HCT116 (cell line): ENCODE data around the gene GALM. TPM values are rescaled to one million over a fixed set of nuclear protein-coding genes. Genes with fewer than 3 reads are reported as not detected.

Source experiments
- ATAC-seq: fragments of 200-7000 bp; cut with Tn5 transposase; 2 replicates; pipeline ENCODE4 v1.9.1; 2020; ENCODE audit warnings: mild to moderate bottlenecking, moderate library complexity
- BruUV-seq: library from RNA; stranded (reverse); fragments of 400-500 nt; replicated peaks from 2 replicates; lab custom pipeline; 2021; lab: Mats Ljungman, UMichigan
- CTCF ChIA-PET: fragments of 300-600 bp; sonication (Branson Sonifier 250); formaldehyde crosslinking; loops from one replicate; lab custom pipeline; 2021; ENCODE audit warnings: antibody characterized with exemption; lab: Charles Lee
- POLR2A ChIA-PET: fragments of 300-600, 350-600 bp; sonication (Branson Sonifier 250); formaldehyde crosslinking; loops from one replicate; lab custom pipeline; 2021; ENCODE audit warnings: antibody characterized with exemption; lab: Charles Lee
- RAD21 ChIA-PET, 2 experiments: fragments of 300-600 bp; sonication (Branson Sonifier 250); formaldehyde crosslinking; loops; one replicate each; lab custom pipeline; 2023; ENCODE audit warnings: low total read pairs in 2 of 2; ENCODE audit not compliant: uncharacterized antibody in 2 of 2, unreplicated experiment in 2 of 2, low non-redundant PET in 1 of 2; lab: Charles Lee
- DNase-seq: peaks from one replicate; pipeline ENCODE4 v3.0.0-alpha.2; 2010; ENCODE audit warnings: low read depth, low spot score
- H2AFZ ChIP-seq: fragments of 200-600 bp; shearing (Covaris generic), sonication (generic); 2 replicates; pipeline ENCODE4 v1.6.1; 2017; ENCODE audit warnings: low read depth, mixed run types, mixed read lengths, antibody characterized with exemption, low read length; ENCODE audit not compliant: poor library complexity, severe bottlenecking
- H3K27ac ChIP-seq: 2 replicates; pipeline ENCODE4 v1.5.1; 2012; ENCODE audit warnings: low read depth, low read length
- H3K27me3 ChIP-seq: fragments of 200-600 bp; sonication (generic); 2 replicates; pipeline ENCODE4 v1.6.1; 2016; ENCODE audit warnings: mixed run types, low read length, mixed read lengths; ENCODE audit not compliant: insufficient read depth
- H3K36me3 ChIP-seq, 2 experiments: fragments of 200-500 bp in 1 of 2; fragments of 200-600 bp in 1 of 2; sonication (Bioruptor generic) in 1 of 2; sonication (generic) in 1 of 2; 2 replicates each; pipeline versions ENCODE4 v1.5.1 to v1.6.1; 2014 to 2016; ENCODE audit warnings: low read length in 2 of 2, inconsistent platforms in 1 of 2, mixed read lengths in 1 of 2, mixed run types in 1 of 2; ENCODE audit not compliant: insufficient read depth in 2 of 2, control insufficient read depth in 1 of 2
- H3K4me1 ChIP-seq, 2 experiments: fragments of 200-600 bp in 1 of 2; sonication (generic) in 1 of 2; 2 replicates each; pipeline versions ENCODE4 v1.5.1 to v1.6.1; 2012 to 2017; ENCODE audit warnings: low read length in 2 of 2, inconsistent platforms in 1 of 2, mild to moderate bottlenecking in 1 of 2, mixed read lengths in 1 of 2, mixed run types in 1 of 2, moderate library complexity in 1 of 2; ENCODE audit not compliant: insufficient read depth in 2 of 2, control insufficient read depth in 1 of 2
- H3K4me2 ChIP-seq: fragments of 200-600 bp; sonication (generic); 2 replicates; pipeline ENCODE4 v1.6.1; 2017; ENCODE audit warnings: mixed run types, low read length, mixed read lengths
- H3K4me3 ChIP-seq, 2 experiments: fragments of 200-600 bp in 1 of 2; sonication (generic) in 1 of 2; replicated peaks in 1 of 2; 2 replicates each; pipeline ENCODE4 v1.5.1; 2011 to 2016; ENCODE audit warnings: low read length in 2 of 2, control low read depth in 1 of 2, low read depth in 1 of 2, mild to moderate bottlenecking in 1 of 2, mixed read lengths in 1 of 2, mixed run types in 1 of 2
- H3K79me2 ChIP-seq: fragments of 200-600 bp; sonication (generic); 2 replicates; pipeline ENCODE4 v1.6.1; 2017; ENCODE audit warnings: mild to moderate bottlenecking, mixed run types, low read length, moderate library complexity, mixed read lengths; ENCODE audit not compliant: insufficient read depth
- H3K9ac ChIP-seq: fragments of 200-600 bp; sonication (generic); 2 replicates; pipeline ENCODE4 v1.6.1; 2016; ENCODE audit warnings: low read length, mixed read lengths
- H3K9me2 ChIP-seq: fragments of 200-600 bp; sonication (generic), shearing (Covaris generic); 2 replicates; pipeline ENCODE4 v1.6.1; 2017; ENCODE audit warnings: mixed run types, mild to moderate bottlenecking, moderate library complexity; ENCODE audit not compliant: insufficient read depth
- H3K9me3 ChIP-seq, 2 experiments: fragments of 200-500 bp in 1 of 2; fragments of 200-600 bp in 1 of 2; sonication (Bioruptor generic) in 1 of 2; sonication (generic) in 1 of 2; 2 replicates each; pipeline ENCODE4 v1.6.1; 2014 to 2017; ENCODE audit warnings: low read length in 2 of 2, mixed read lengths in 2 of 2, inconsistent platforms in 1 of 2, low read depth in 1 of 2, mild to moderate bottlenecking in 1 of 2, mixed run types in 1 of 2, moderate library complexity in 1 of 2; ENCODE audit not compliant: control insufficient read depth in 1 of 2, insufficient read depth in 1 of 2
- H4K20me1 ChIP-seq: fragments of 200-600 bp; sonication (generic), shearing (Covaris generic); 2 replicates; pipeline ENCODE4 v1.6.1; 2017; ENCODE audit warnings: mixed run types, mild to moderate bottlenecking, moderate library complexity; ENCODE audit not compliant: insufficient read depth
- CBX3 ChIP-seq: IDR thresholded peaks from 2 replicates; pipeline ENCODE4 v1.6.1; 2012; ENCODE audit warnings: low read depth
- CTCF ChIP-seq, 3 experiments: fragments of 200-600 bp in 1 of 3; sonication (generic) in 1 of 3; IDR thresholded peaks in 2 of 3; conservative IDR thresholded peaks in 1 of 3; 2 replicates each; pipeline ENCODE4 v1.5.1; 2012 to 2017; ENCODE audit warnings: low read depth in 2 of 3, low read length in 2 of 3, antibody characterized with exemption in 1 of 3, borderline replicate concordance in 1 of 3, control low read depth in 1 of 3, mild to moderate bottlenecking in 1 of 3, mixed read lengths in 1 of 3, mixed run types in 1 of 3, moderate library complexity in 1 of 3; ENCODE audit not compliant: insufficient read depth in 1 of 3
- EGR1 ChIP-seq: IDR thresholded peaks from 2 replicates; pipeline ENCODE4 v1.6.1; 2012; ENCODE audit warnings: low read depth
- ELF1 ChIP-seq: IDR thresholded peaks from 2 replicates; pipeline ENCODE4 v1.6.1; 2012; ENCODE audit warnings: low read depth, borderline replicate concordance
- FOSL1 ChIP-seq: IDR thresholded peaks from 2 replicates; pipeline ENCODE4 v1.6.1; 2012; ENCODE audit warnings: low read depth
- JUND ChIP-seq: IDR thresholded peaks from 2 replicates; pipeline ENCODE4 v1.6.1; 2012
- POLR2A ChIP-seq: IDR thresholded peaks from 2 replicates; pipeline ENCODE4 v1.7.0; 2011; ENCODE audit warnings: borderline replicate concordance; ENCODE audit not compliant: insufficient read depth, insufficient read length; ENCODE audit errors: extremely low read depth
- RAD21 ChIP-seq: IDR thresholded peaks from 2 replicates; pipeline ENCODE4 v1.6.1; 2012; ENCODE audit warnings: low read depth, mild to moderate bottlenecking
- SRF ChIP-seq: IDR thresholded peaks from 2 replicates; pipeline ENCODE4 v1.6.1; 2012; ENCODE audit warnings: low read depth
- TCF7L2 ChIP-seq: IDR thresholded peaks from 2 replicates; pipeline ENCODE4 v1.7.0; 2011; ENCODE audit warnings: borderline replicate concordance, inconsistent platforms; ENCODE audit not compliant: insufficient read depth, insufficient read length; ENCODE audit errors: extremely low read depth
- YY1 ChIP-seq: IDR thresholded peaks from 2 replicates; pipeline ENCODE4 v1.6.1; 2011; ENCODE audit warnings: low read length, low read depth, moderate library complexity, mild to moderate bottlenecking; ENCODE audit not compliant: insufficient replicate concordance; ENCODE audit errors: extremely low read depth
- ZBTB33 ChIP-seq: IDR thresholded peaks from 2 replicates; pipeline ENCODE4 v1.6.1; 2011; ENCODE audit warnings: mild to moderate bottlenecking, low read length, moderate library complexity; ENCODE audit not compliant: insufficient replicate concordance; ENCODE audit errors: extremely low read depth
- ZFX ChIP-seq: fragments of 450-650 bp; IDR thresholded peaks from 2 replicates; pipeline ENCODE4 v1.6.1; 2017
- ZNF274 ChIP-seq: fragments of 200-500 bp; sonication (Bioruptor generic); IDR thresholded peaks from 2 replicates; pipeline ENCODE4 v1.6.1; 2014; ENCODE audit warnings: mild to moderate bottlenecking, low read depth, low read length, inconsistent platforms
- intact Hi-C: fragments of 100-400 bp; cut with micrococcal nuclease; formaldehyde crosslinking; loops from 2 replicates; pipeline ENCODE4 v1.10.0; 2022
- total RNA-seq: library from RNA; stranded (reverse); gene quantifications from one replicate; pipeline ENCODE4 v1.2.1, GENCODE V29; 2021; ENCODE audit not compliant: unreplicated experiment

GALM gene
- total RNA-seq, 1 experiment from 2014 or later: 10.2 TPM

GRCh38 chr2:38700881-38701458 lies 35.1 kb downstream of the GALM start:
- no peak for DNase-seq
- TF ChIP-seq FOSL1: no peak
- no peak for TF ChIP-seq EGR1
- TF ChIP-seq JUND: no peak
- TF ChIP-seq ZBTB33: no peak
- TF ChIP-seq CBX3: no peak
- no peak for TF ChIP-seq TCF7L2
- TF ChIP-seq SRF: no peak
- no peak for TF ChIP-seq ZNF274
- no peak for TF ChIP-seq ELF1
- no peak for TF ChIP-seq CTCF (IDR thresholded peaks at IDR 0.05 in 2 of 3, conservative IDR thresholded peaks at IDR 0.05 in 1 of 3; ENCODE audit: borderline replicate concordance in 1 of 3, insufficient read depth in 1 of 3, low read depth in 2 of 3, low read length in 2 of 3)
- no peak for TF ChIP-seq YY1
- no peak for TF ChIP-seq POLR2A
- no peak for TF ChIP-seq RAD21
- no peak for TF ChIP-seq ZFX
- ChIA-PET RAD21 (no interaction called here), POLR2A (no interaction called here), CTCF (no interaction called here)
- intact Hi-C loops: no loop called here
- H3K9me2 ChIP-seq: no peaks in the 10 kb centered on the region
- no peaks in the 10 kb centered on the region for H3K9me3 ChIP-seq
- no peak for ATAC-seq
- BruUV-seq: TSS peak; percentile 39
- no peaks in the 10 kb centered on the region for H3K27me3 ChIP-seq
- H3K4me3 ChIP-seq: no peak overlapping the region
- no peak overlapping the region for H3K9ac ChIP-seq
- H2AFZ ChIP-seq: no peak overlapping the region
- H4K20me1 ChIP-seq: no peaks in the 10 kb centered on the region
- H3K36me3 ChIP-seq: no peaks in the 10 kb centered on the region
- H3K27ac ChIP-seq: no peak overlapping the region
- no peaks in the 10 kb centered on the region for H3K79me2 ChIP-seq
- H3K4me2 ChIP-seq: no peak overlapping the region
- H3K4me1 ChIP-seq: no peaks in the 10 kb centered on the region
